Hepatocyte (in vitro differentiated cells): ENCODE data around the gene TNFRSF1B. TPM values are rescaled to one million over a fixed set of nuclear protein-coding genes. Genes with fewer than 3 reads are reported as not detected.

Experiments
- DNase-seq: peaks from one replicate; pipeline ENCODE4 v3.0.0-alpha.2; 2016; ENCODE audit warnings: low spot score
- H2AFZ ChIP-seq: fragments of 200-600 bp; sonication (generic); 2 replicates; pipeline ENCODE4 v1.6.0; 2016; ENCODE audit warnings: antibody characterized with exemption, mild to moderate bottlenecking
- H3K27ac ChIP-seq: fragments of 200-600 bp; sonication (generic); 2 replicates; pipeline ENCODE4 v1.5.1; 2016; ENCODE audit warnings: mild to moderate bottlenecking
- H3K27me3 ChIP-seq: fragments of 200-600 bp; sonication (generic); 2 replicates; pipeline ENCODE4 v1.6.1; 2016
- H3K36me3 ChIP-seq: fragments of 200-600 bp; sonication (generic); replicated peaks from 2 replicates; pipeline ENCODE4 v1.5.1; 2016; ENCODE audit warnings: low read depth; ENCODE audit not compliant: insufficient read depth
- H3K4me1 ChIP-seq: fragments of 200-600 bp; sonication (generic); 2 replicates; pipeline ENCODE4 v1.5.1; 2016; ENCODE audit warnings: mild to moderate bottlenecking, moderate library complexity; ENCODE audit not compliant: insufficient read depth
- H3K4me2 ChIP-seq: fragments of 200-600 bp; sonication (generic); 2 replicates; pipeline ENCODE4 v1.6.0; 2016
- H3K4me3 ChIP-seq: fragments of 200-600 bp; sonication (generic); 2 replicates; pipeline ENCODE4 v1.5.1; 2016; ENCODE audit warnings: mild to moderate bottlenecking
- H3K79me2 ChIP-seq: fragments of 200-600 bp; sonication (generic); 2 replicates; pipeline ENCODE4 v1.6.0; 2017; ENCODE audit warnings: mild to moderate bottlenecking
- H3K9me2 ChIP-seq: fragments of 200-600 bp; sonication (generic); replicated peaks from 2 replicates; pipeline ENCODE4 v1.6.0; 2017; ENCODE audit warnings: mild to moderate bottlenecking; ENCODE audit not compliant: insufficient read depth
- H3K9me3 ChIP-seq: fragments of 200-600 bp; sonication (generic); 2 replicates; pipeline ENCODE4 v1.5.1; 2016; ENCODE audit warnings: low read depth, mild to moderate bottlenecking
- H4K20me1 ChIP-seq: fragments of 200-600 bp; sonication (generic); 2 replicates; pipeline ENCODE4 v1.6.0; 2016; ENCODE audit warnings: mild to moderate bottlenecking; ENCODE audit not compliant: insufficient read depth, poor library complexity, severe bottlenecking
- EZH2 ChIP-seq: fragments of 200-600 bp; sonication (generic); IDR thresholded peaks from 2 replicates; pipeline ENCODE4 v1.6.1; 2016; ENCODE audit warnings: antibody characterized with exemption, mild to moderate bottlenecking, borderline replicate concordance
- EZH2phosphoT487 ChIP-seq: fragments of 200-600 bp; sonication (generic); IDR thresholded peaks from one replicate; pipeline ENCODE4 v1.6.1; 2018; ENCODE audit warnings: antibody characterized with exemption, mild to moderate bottlenecking, low read depth, moderate library complexity; ENCODE audit not compliant: unreplicated experiment, severe bottlenecking
- WGBS: methylation state at CpG from one replicate; pipeline ENCODE4 v1.1.6; 2016; ENCODE audit warnings: low lambda C conversion rate; ENCODE audit errors: missing lambda C conversion rate; 5-methylcytosine and 5-hydroxymethylcytosine counted together
- polyA plus RNA-seq: library from polyadenylated mRNA; unstranded; fragments of >200 nt; fragmentation: Nextera tagmentation; extraction: Ambion mirVana; gene quantifications from 2 replicates; pipeline ENCODE4 v1.2.1, GENCODE V29; 2016
- total RNA-seq: library from RNA; depleted of rRNA; stranded (reverse); fragments of >200 nt; gene quantifications from 2 replicates; pipeline ENCODE4 v1.2.3, GENCODE V29; 2014
- TF ChIP-seq, protein P1 (sequence below): fragments of 200-600 bp; sonication (generic); IDR thresholded peaks from 2 replicates; pipeline ENCODE4 v1.5.1; 2016; ENCODE audit warnings: antibody characterized with exemption, mild to moderate bottlenecking; ENCODE audit not compliant: poor library complexity

The TNFRSF1B gene
- total and polyA plus RNA-seq, 2 experiments from 2014 or later = 4.3 to 13.4 TPM

- DNase-seq = no peak
- H2AFZ ChIP-seq = no peak overlapping the region
- H3K4me3 ChIP-seq = no peak overlapping the region
- H3K4me1 ChIP-seq = no peaks in the 10 kb centered on the region
- H3K9me2 ChIP-seq = no peaks in the 10 kb centered on the region
- H4K20me1 ChIP-seq = no peaks in the 10 kb centered on the region
- no peaks in the 10 kb centered on the region for H3K27me3 ChIP-seq
- H3K4me2 ChIP-seq = no peak overlapping the region
- 88% methylated on average over 6 of the region's 6 CpGs for WGBS
- no peaks in the 10 kb centered on the region for H3K9me3 ChIP-seq
- no peaks in the 10 kb centered on the region for H3K36me3 ChIP-seq
- H3K27ac ChIP-seq = no peak overlapping the region
- TF ChIP-seq, protein P1, sequence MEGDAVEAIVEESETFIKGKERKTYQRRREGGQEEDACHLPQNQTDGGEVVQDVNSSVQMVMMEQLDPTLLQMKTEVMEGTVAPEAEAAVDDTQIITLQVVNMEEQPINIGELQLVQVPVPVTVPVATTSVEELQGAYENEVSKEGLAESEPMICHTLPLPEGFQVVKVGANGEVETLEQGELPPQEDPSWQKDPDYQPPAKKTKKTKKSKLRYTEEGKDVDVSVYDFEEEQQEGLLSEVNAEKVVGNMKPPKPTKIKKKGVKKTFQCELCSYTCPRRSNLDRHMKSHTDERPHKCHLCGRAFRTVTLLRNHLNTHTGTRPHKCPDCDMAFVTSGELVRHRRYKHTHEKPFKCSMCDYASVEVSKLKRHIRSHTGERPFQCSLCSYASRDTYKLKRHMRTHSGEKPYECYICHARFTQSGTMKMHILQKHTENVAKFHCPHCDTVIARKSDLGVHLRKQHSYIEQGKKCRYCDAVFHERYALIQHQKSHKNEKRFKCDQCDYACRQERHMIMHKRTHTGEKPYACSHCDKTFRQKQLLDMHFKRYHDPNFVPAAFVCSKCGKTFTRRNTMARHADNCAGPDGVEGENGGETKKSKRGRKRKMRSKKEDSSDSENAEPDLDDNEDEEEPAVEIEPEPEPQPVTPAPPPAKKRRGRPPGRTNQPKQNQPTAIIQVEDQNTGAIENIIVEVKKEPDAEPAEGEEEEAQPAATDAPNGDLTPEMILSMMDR = no peak
- TF ChIP-seq EZH2phosphoT487 (no peak), EZH2 (no peak)
- H3K79me2 ChIP-seq = no peaks in the 10 kb centered on the region
Observed at GRCh38 chr1:12208271-12208670, 41.5 kb downstream of the TNFRSF1B start.

- Histone ChIP-seq H4K20me1 (no peaks in the 10 kb centered on the region), H3K27ac (no peak overlapping the region), H3K9me2 (no peaks in the 10 kb centered on the region), H3K27me3 (no peaks in the 10 kb centered on the region), H3K9me3 (no peaks in the 10 kb centered on the region), H3K36me3 (no peaks in the 10 kb centered on the region), H3K4me3 (no peak overlapping the region), H3K4me1 (no peaks in the 10 kb centered on the region), H3K4me2 (no peak overlapping the region), H2AFZ (no peak overlapping the region), H3K79me2 (no peaks in the 10 kb centered on the region)
- peak; percentile 90 for DNase-seq
- TF ChIP-seq EZH2 (no peak), EZH2phosphoT487 (no peak)
- TF ChIP-seq, protein P1 = peak; percentile 94
- 35% methylated on average over 13 of the region's 14 CpGs for WGBS
Observed at GRCh38 chr1:12208764-12209494, 42.1 kb downstream of the TNFRSF1B start.

- Histone ChIP-seq H3K4me1 (no peaks in the 10 kb centered on the region), H3K9me3 (no peaks in the 10 kb centered on the region), H3K79me2 (no peaks in the 10 kb centered on the region), H3K27ac (no peak overlapping the region), H4K20me1 (no peaks in the 10 kb centered on the region), H3K4me2 (no peak overlapping the region), H3K27me3 (no peaks in the 10 kb centered on the region), H3K9me2 (no peaks in the 10 kb centered on the region), H2AFZ (no peak overlapping the region), H3K4me3 (no peak overlapping the region), H3K36me3 (no peaks in the 10 kb centered on the region)
- WGBS = 80% methylated on average over 3 of the region's 3 CpGs
- TF ChIP-seq EZH2 (no peak), EZH2phosphoT487 (no peak)
- TF ChIP-seq, protein P1 = no peak
- no peak for DNase-seq
Observed at GRCh38 chr1:12209495-12209832, 42.7 kb downstream of the TNFRSF1B start.
